Nephron progenitor cell (in vitro differentiated cells): ENCODE data around the gene CAPN1.

Source experiments
- DNase-seq: peaks from one replicate; pipeline ENCODE4 v3.0.0; 2021
- H3K27ac Mint-ChIP-seq: 2 replicates; pipeline ENCODE4 v1.8.0; 2021; ENCODE audit warnings: mild to moderate bottlenecking, moderate library complexity, mixed read lengths
- H3K27me3 Mint-ChIP-seq: 2 replicates; pipeline ENCODE4 v1.8.0; 2021; ENCODE audit warnings: mild to moderate bottlenecking, low read depth, mixed read lengths; ENCODE audit not compliant: poor library complexity
- H3K36me3 Mint-ChIP-seq: 2 replicates; pipeline ENCODE4 v1.8.0; 2021; ENCODE audit warnings: low read depth, mixed read lengths
- H3K4me1 Mint-ChIP-seq: 2 replicates; pipeline ENCODE4 v1.8.0; 2021; ENCODE audit warnings: mixed read lengths
- H3K4me3 Mint-ChIP-seq: 2 replicates; pipeline ENCODE4 v1.8.0; 2021; ENCODE audit warnings: mild to moderate bottlenecking, moderate library complexity, mixed read lengths
- H3K9me3 Mint-ChIP-seq: 2 replicates; pipeline ENCODE4 v1.8.0; 2021; ENCODE audit warnings: mild to moderate bottlenecking, moderate library complexity, mixed read lengths
- CTCF ChIP-seq: fragments of 200-600 bp; sonication (generic); IDR thresholded peaks from 2 replicates; pipeline ENCODE4 v1.5.0; 2021; ENCODE audit warnings: antibody characterized with exemption

CAPN1 gene

GRCh38 chr11:65207918-65208784 lies 26.4 kb downstream of the CAPN1 start:
- H3K27me3 Mint-ChIP-seq = no peaks in the 10 kb centered on the region
- no peak overlapping the region for H3K27ac Mint-ChIP-seq
- no peak overlapping the region for H3K4me3 Mint-ChIP-seq
- no peak for DNase-seq
- no peaks in the 10 kb centered on the region for H3K9me3 Mint-ChIP-seq
- H3K4me1 Mint-ChIP-seq = peaks cover 19% of the 10 kb centered on the region
- TF ChIP-seq CTCF = no peak
- H3K36me3 Mint-ChIP-seq = peaks cover 12% of the 10 kb centered on the region

GRCh38 chr11:65208785-65209710 lies 27.3 kb downstream of the CAPN1 start:
- Mint-ChIP-seq H3K36me3 (peaks cover 12% of the 10 kb centered on the region), H3K9me3 (no peaks in the 10 kb centered on the region), H3K4me3 (no peak overlapping the region), H3K27ac (peak overlapping the region; percentile 20), H3K27me3 (no peaks in the 10 kb centered on the region), H3K4me1 (peaks cover 25% of the 10 kb centered on the region)
- TF ChIP-seq CTCF = no peak
- no peak for DNase-seq

GRCh38 chr11:65209711-65210360 lies 28.1 kb downstream of the CAPN1 start:
- H3K27me3 Mint-ChIP-seq = no peaks in the 10 kb centered on the region
- no peaks in the 10 kb centered on the region for H3K9me3 Mint-ChIP-seq
- no peak overlapping the region for H3K27ac Mint-ChIP-seq
- H3K4me1 Mint-ChIP-seq = peaks cover 28% of the 10 kb centered on the region
- H3K4me3 Mint-ChIP-seq = no peak overlapping the region
- peaks cover 12% of the 10 kb centered on the region for H3K36me3 Mint-ChIP-seq
- DNase-seq = no peak
- TF ChIP-seq CTCF = no peak

- Mint-ChIP-seq H3K27ac (no peak overlapping the region), H3K27me3 (no peaks in the 10 kb centered on the region), H3K9me3 (no peaks in the 10 kb centered on the region), H3K36me3 (peaks cover 12% of the 10 kb centered on the region), H3K4me3 (no peak overlapping the region), H3K4me1 (peaks cover 32% of the 10 kb centered on the region)
- no peak for TF ChIP-seq CTCF
- DNase-seq = no peak
Observed at GRCh38 chr11:65210361-65210731, 28.6 kb downstream of the CAPN1 start.

GRCh38 chr11:65210748-65211147 lies 29.0 kb downstream of the CAPN1 start:
- Mint-ChIP-seq H3K9me3 (no peaks in the 10 kb centered on the region), H3K27ac (no peak overlapping the region), H3K4me3 (no peak overlapping the region), H3K4me1 (peaks cover 36% of the 10 kb centered on the region), H3K36me3 (peaks cover 12% of the 10 kb centered on the region), H3K27me3 (peaks cover 2% of the 10 kb centered on the region)
- no peak for TF ChIP-seq CTCF
- DNase-seq = no peak
